HepG2 (cell line): ENCODE data around the gene VWA3A. TPM values are rescaled to one million over a fixed set of nuclear protein-coding genes. Genes with fewer than 3 reads are reported as not detected.

Source experiments
- ADNP ChIP-seq: sonication (generic); formaldehyde crosslinking; IDR thresholded peaks from 2 replicates; pipeline ENCODE4 v1.4.0; 2020; ENCODE audit warnings: missing genetic modification reagents
- ASH2L ChIP-seq: fragments of 300-600, 200-600 bp; sonication (generic); IDR thresholded peaks from 2 replicates; pipeline ENCODE4 v1.7.0; 2017; ENCODE audit warnings: low read depth, mild to moderate bottlenecking, moderate library complexity, mixed read lengths, low read length; ENCODE audit not compliant: insufficient read length
- CEBPB ChIP-seq: IDR thresholded peaks from 2 replicates; pipeline ENCODE4 v1.6.1; 2011; ENCODE audit warnings: low read depth, low read length, improper control_type of control experiment, borderline replicate concordance
- GPN1 ChIP-seq: sonication (generic); formaldehyde crosslinking; IDR thresholded peaks from 2 replicates; pipeline ENCODE4 v1.5.1; 2020; ENCODE audit warnings: missing genetic modification reagents, borderline replicate concordance
- JUND ChIP-seq: sonication (generic); formaldehyde crosslinking; IDR thresholded peaks from 2 replicates; pipeline ENCODE4 v1.8.0; 2022; ENCODE audit warnings: mild to moderate bottlenecking, missing genetic modification reagents
- KLF11 ChIP-seq: IDR thresholded peaks from 2 replicates; pipeline ENCODE4 v1.6.1; 2016; ENCODE audit warnings: missing compliant biosample characterization
- MAF1 ChIP-seq: sonication (generic); formaldehyde crosslinking; IDR thresholded peaks from 2 replicates; pipeline ENCODE4 v1.5.0; 2020; ENCODE audit warnings: missing genetic modification reagents, borderline replicate concordance
- MEIS1 ChIP-seq: sonication (generic); formaldehyde crosslinking; IDR thresholded peaks from 2 replicates; pipeline ENCODE4 v1.9.0; 2021; ENCODE audit warnings: mild to moderate bottlenecking, missing genetic modification reagents, moderate library complexity, borderline replicate concordance
- NFIC ChIP-seq: IDR thresholded peaks from 2 replicates; pipeline ENCODE4 v1.6.1; 2012; ENCODE audit warnings: mild to moderate bottlenecking, low read length, inconsistent platforms
- SALL1 ChIP-seq: sonication (generic); formaldehyde crosslinking; IDR thresholded peaks from 2 replicates; pipeline ENCODE4 v1.8.0; 2022; ENCODE audit warnings: mild to moderate bottlenecking, missing genetic modification reagents
- SRSF1 ChIP-seq: fragments of 200-400 bp; formaldehyde crosslinking; optimal IDR thresholded peaks from 2 replicates; pipeline ENCODE3; 2017; ENCODE audit warnings: mild to moderate bottlenecking, low read depth, low read length, moderate library complexity
- TBX3 ChIP-seq: fragments of 450-650 bp; IDR thresholded peaks from 2 replicates; pipeline ENCODE4 v1.6.1; 2017; ENCODE audit warnings: antibody characterized with exemption, mild to moderate bottlenecking, inconsistent platforms, borderline replicate concordance
- TOPORS ChIP-seq: sonication (generic); formaldehyde crosslinking; IDR thresholded peaks from 2 replicates; pipeline ENCODE4 v1.8.0; 2023; ENCODE audit warnings: mild to moderate bottlenecking, missing genetic modification reagents
- YY1 ChIP-seq: IDR thresholded peaks from 2 replicates; pipeline ENCODE4 v1.6.1; 2011; ENCODE audit warnings: low read length, low read depth, moderate library complexity, mild to moderate bottlenecking; ENCODE audit not compliant: insufficient read depth, insufficient replicate concordance
- ZNF333 ChIP-seq: sonication (generic); formaldehyde crosslinking; IDR thresholded peaks from 2 replicates; pipeline ENCODE4 v1.4.0; 2020; ENCODE audit warnings: mild to moderate bottlenecking, missing genetic modification reagents, borderline replicate concordance
- ZNF451 ChIP-seq: sonication (generic); formaldehyde crosslinking; IDR thresholded peaks from 2 replicates; pipeline ENCODE4 v1.5.0; 2020; ENCODE audit warnings: mild to moderate bottlenecking, missing genetic modification reagents
- ZNF549 ChIP-seq: sonication (generic); formaldehyde crosslinking; IDR thresholded peaks from 2 replicates; pipeline ENCODE4 v1.5.0; 2020; ENCODE audit warnings: missing genetic modification reagents
- ZNF570 ChIP-seq: sonication (generic); formaldehyde crosslinking; IDR thresholded peaks from 2 replicates; pipeline ENCODE4 v1.4.0; 2020; ENCODE audit warnings: mild to moderate bottlenecking, missing genetic modification reagents, borderline replicate concordance
- ZNF577 ChIP-seq: sonication (generic); formaldehyde crosslinking; IDR thresholded peaks from 2 replicates; pipeline ENCODE4 v1.4.0; 2020; ENCODE audit warnings: mild to moderate bottlenecking, low read depth, missing genetic modification reagents, borderline replicate concordance
- ZNF597 ChIP-seq: sonication (generic); formaldehyde crosslinking; IDR thresholded peaks from 2 replicates; pipeline ENCODE4 v1.5.0; 2020; ENCODE audit warnings: missing genetic modification reagents
- ZNF614 ChIP-seq: IDR thresholded peaks from 2 replicates; pipeline ENCODE4 v1.6.1; 2018; ENCODE audit warnings: missing biosample characterization, missing genetic modification reagents, inconsistent platforms, borderline replicate concordance
- ZNF782 ChIP-seq: sonication (generic); formaldehyde crosslinking; IDR thresholded peaks from 2 replicates; pipeline ENCODE4 v1.4.0; 2020; ENCODE audit warnings: missing genetic modification reagents, mild to moderate bottlenecking, borderline replicate concordance
- ZNF792 ChIP-seq: IDR thresholded peaks from 2 replicates; pipeline ENCODE4 v1.6.1; 2016
- polyA plus RNA-seq, 8 experiments: library from polyadenylated mRNA; depleted of rRNA in 3 of 8; stranded (reverse) in 7 of 8; unstranded in 1 of 8; fragments of >200 nt; fragmentation: Illumina TruSeq in 4 of 8; extraction: Trizol in 4 of 8; gene quantifications; 2 replicates each; pipeline versions ENCODE4 v1.2.1 to v1.2.3, GENCODE V29; 2011 to 2016; ENCODE audit warnings: low read depth in 4 of 8, missing spikeins in 1 of 8, mixed read lengths in 1 of 8; ENCODE audit not compliant: insufficient read depth in 1 of 8
- total RNA-seq, 5 experiments: library from RNA; depleted of rRNA; stranded (reverse); fragments of >200 nt; fragmentation: Illumina TruSeq; extraction: Trizol; gene quantifications; 2 replicates each; pipeline ENCODE4 v1.2.3, GENCODE V29; 2016; ENCODE audit warnings: low read depth in 1 of 5
- TF ChIP-seq, protein P1 (sequence below): sonication (generic); formaldehyde crosslinking; IDR thresholded peaks from 2 replicates; pipeline ENCODE4 v1.5.0; 2020; ENCODE audit warnings: missing genetic modification reagents
- TF ChIP-seq, protein P2 (sequence below): sonication (generic); formaldehyde crosslinking; IDR thresholded peaks from 2 replicates; pipeline ENCODE4 v1.9.0; 2022; ENCODE audit warnings: low read depth, missing genetic modification reagents
- TF ChIP-seq, protein P3 (sequence below): sonication (generic); formaldehyde crosslinking; IDR thresholded peaks from 2 replicates; pipeline ENCODE4 v1.5.0; 2020; ENCODE audit warnings: mild to moderate bottlenecking, low read depth, missing genetic modification reagents, borderline replicate concordance

Gene VWA3A
- total and polyA plus RNA-seq, 2 of the 13 experiments (the other 11 are each of a cell fraction or from before 2014, with no cell fraction given) = 0.03 to 0.07 TPM

GRCh38 chr16:22192261-22193062, 100.1 kb downstream of the VWA3A start (continued):
- TF ChIP-seq, protein P1, sequence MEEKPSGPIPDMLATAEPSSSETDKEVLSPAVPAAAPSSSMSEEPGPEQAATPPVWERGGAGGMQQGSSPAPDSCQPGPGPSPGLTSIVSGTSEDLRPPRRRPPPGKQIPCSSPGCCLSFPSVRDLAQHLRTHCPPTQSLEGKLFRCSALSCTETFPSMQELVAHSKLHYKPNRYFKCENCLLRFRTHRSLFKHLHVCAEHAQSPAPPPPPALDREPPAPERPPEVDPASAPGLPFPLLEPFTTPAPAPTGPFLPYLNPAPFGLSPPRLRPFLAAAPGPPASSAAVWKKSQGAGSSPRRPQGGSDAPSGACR (CRISPR knock-in tag) = 0 out of 2 replicates have a peak, but pooled peaks have one; percentile 90
- TF ChIP-seq TBX3 (no peak), SALL1 (CRISPR knock-in tag) (peak; percentile 90), SRSF1 (no peak), ZNF597 (CRISPR knock-in tag) (no peak), TOPORS (peak; percentile 93), GPN1 (CRISPR knock-in tag) (no peak), YY1 (peak; percentile 36), ADNP (CRISPR knock-in tag) (no peak), ZNF451 (CRISPR knock-in tag) (peak; percentile 79; the same call in 1 of the 2 replicates), ZNF792 (CRISPR knock-in tag) (peak; percentile 96), ASH2L (peak; percentile 95), JUND (CRISPR knock-in tag) (no peak), KLF11 (CRISPR knock-in tag) (peak; percentile 96), ZNF549 (CRISPR knock-in tag) (no peak), ZNF577 (CRISPR knock-in tag) (no peak), ZNF570 (CRISPR knock-in tag) (no peak), NFIC (no peak), ZNF614 (CRISPR knock-in tag) (peak; percentile 96), ZNF782 (CRISPR knock-in tag) (no peak), CEBPB (no peak), MEIS1 (CRISPR knock-in tag) (peak; percentile 85; the same call in 1 of the 2 replicates), ZNF333 (no peak), MAF1 (CRISPR knock-in tag) (no peak)
- TF ChIP-seq, protein P2, sequence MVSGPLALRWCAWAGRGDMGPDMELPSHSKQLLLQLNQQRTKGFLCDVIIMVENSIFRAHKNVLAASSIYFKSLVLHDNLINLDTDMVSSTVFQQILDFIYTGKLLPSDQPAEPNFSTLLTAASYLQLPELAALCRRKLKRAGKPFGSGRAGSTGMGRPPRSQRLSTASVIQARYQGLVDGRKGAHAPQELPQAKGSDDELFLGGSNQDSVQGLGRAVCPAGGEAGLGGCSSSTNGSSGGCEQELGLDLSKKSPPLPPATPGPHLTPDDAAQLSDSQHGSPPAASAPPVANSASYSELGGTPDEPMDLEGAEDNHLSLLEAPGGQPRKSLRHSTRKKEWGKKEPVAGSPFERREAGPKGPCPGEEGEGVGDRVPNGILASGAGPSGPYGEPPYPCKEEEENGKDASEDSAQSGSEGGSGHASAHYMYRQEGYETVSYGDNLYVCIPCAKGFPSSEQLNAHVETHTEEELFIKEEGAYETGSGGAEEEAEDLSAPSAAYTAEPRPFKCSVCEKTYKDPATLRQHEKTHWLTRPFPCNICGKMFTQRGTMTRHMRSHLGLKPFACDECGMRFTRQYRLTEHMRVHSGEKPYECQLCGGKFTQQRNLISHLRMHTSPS (CRISPR knock-in tag) = peak; percentile 62; the same call in 1 of the 2 replicates
- TF ChIP-seq, protein P3, sequence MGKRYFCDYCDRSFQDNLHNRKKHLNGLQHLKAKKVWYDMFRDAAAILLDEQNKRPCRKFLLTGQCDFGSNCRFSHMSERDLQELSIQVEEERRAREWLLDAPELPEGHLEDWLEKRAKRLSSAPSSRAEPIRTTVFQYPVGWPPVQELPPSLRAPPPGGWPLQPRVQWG (CRISPR knock-in tag) = no peak
